H54 (cell line): ENCODE data around the gene IL1RL2.

ENCODE experiments used
- DNase-seq: peaks from one replicate; pipeline ENCODE4 v3.0.0; 2011; ENCODE audit warnings: low spot score, mixed read lengths; ENCODE audit not compliant: insufficient read length
- FAIRE-seq: peaks from 3 replicates; lab custom pipeline; 2011; peaks lifted over from hg19 to GRCh38; lab: Jason Lieb, UNC
- POLR2A ChIP-seq: IDR thresholded peaks from 2 replicates; pipeline ENCODE4 v1.6.1; 2011; ENCODE audit warnings: low read depth, mild to moderate bottlenecking, low read length

Gene IL1RL2

DNA sequence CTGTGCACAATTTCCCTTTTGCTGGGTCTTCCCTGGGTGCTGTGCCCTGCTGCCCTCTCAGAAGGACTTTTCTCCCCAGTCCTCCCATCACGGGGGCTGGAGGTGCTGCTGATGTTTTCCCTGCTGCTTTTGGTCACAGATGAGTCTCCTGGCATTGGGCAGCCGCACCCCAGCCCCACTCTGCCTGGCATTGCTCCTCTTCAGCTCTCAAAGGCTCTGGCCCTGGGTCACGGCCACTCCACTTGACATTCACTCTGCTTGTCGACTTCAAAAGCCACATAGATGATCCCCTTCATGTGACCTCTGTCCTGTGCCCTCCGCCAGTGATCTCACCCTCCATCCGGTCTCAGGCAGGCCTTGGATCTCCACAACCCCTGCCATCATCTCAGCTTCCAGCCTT lies 81.0 kb downstream of the IL1RL2 start:
- no peak for TF ChIP-seq POLR2A
- FAIRE-seq (no peak), DNase-seq (no peak)

DNA sequence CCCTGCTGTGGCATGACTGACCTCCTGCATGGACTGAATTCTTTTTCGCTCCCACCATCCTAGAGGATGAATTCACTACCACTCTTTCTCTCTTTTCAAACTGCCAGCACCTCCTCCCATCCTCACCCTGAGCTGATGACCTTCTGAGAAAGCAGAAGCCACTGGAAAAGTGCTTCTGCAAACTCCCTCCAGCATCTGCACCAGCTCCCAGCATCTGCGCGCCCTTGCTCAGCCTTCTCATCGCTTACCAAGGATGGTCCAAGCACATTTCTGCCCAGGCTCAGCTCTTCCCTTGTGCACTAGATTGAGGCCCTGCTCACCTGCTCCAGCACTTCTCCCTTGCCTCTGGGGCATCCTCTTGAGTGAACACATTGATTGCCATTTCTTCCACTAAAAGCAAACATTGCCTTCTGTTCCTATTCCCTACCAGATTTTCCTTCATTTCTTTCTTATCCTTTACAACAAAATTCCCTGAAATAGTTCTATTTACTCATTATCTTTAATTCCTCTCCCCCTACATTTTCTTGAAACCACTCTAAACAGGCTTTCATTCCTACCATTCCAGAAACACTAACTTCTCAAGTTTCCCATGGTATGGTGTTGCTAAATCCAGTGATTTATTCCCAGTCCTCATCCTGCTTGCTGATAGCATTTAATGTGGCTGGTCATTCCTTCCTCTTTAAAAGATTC lies 81.8 kb downstream of the IL1RL2 start:
- no peak for TF ChIP-seq POLR2A
- FAIRE-seq = no peak
- no peak for DNase-seq

DNA sequence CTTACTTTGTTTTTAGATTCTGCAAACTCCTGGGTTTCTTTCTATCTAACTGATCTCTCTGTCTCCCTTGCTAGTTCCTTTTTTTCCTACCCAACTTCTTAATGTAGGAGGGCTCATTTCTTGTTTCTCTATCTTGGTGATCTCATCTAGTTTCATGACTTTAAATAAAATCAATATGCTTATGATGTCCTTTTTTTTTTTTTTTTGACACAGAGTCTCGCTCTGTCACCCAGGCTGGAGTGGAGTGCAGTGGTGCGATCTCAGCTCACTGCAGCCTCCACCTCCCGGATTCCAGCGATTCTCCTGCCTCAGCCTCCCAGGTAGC lies 82.3 kb downstream of the IL1RL2 start:
- TF ChIP-seq POLR2A = no peak
- DNase-seq (no peak), FAIRE-seq (no peak)

DNA sequence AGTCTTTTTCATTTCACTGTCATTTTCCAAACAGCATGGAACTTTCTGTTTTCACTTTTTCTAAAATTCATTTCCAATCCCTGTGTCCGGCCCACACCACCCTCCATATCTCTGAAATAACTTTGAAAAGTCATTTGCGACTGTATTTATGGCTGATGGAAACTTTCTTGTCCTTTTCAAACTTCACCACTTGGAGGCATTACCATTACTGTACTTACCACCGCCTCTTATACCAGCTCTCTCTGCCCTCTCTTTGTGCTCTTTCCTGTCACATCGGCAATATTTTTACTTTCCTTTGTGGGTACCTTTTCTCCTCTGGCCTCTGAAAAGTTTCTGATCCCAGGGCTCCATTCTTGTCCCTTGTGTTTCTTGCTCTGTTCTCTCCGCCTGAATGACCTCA lies 85.0 kb downstream of the IL1RL2 start:
- FAIRE-seq (no peak), DNase-seq (no peak)
- TF ChIP-seq POLR2A = no peak

DNA sequence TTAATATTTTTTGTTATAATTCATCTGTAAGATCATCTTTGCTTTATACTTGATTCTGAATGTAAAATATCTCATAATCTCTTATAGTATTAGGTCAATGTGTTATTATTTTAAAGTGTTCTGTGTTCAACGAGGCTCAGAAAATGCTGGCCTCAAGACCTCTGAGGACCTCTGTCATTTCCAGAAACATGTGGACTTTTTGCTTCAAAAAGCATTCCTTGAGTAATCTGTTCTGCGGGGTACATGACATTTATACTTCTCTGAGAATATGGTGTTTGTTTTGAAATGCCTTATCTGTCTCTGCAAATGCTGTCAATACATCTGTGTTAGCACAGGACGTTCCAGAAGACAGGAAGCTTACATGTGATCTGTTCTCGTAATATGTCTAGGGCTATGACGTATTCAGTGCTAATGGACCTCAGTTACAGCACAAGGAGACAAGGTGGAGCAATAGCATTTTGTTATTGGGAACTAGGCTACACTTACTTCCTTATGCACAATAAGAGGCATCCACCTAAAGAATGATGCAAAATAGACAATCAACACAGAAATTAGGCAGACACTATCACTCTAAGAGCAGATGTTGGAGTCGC lies 86.9 kb downstream of the IL1RL2 start:
- TF ChIP-seq POLR2A = no peak
- FAIRE-seq = no peak
- DNase-seq = no peak

DNA sequence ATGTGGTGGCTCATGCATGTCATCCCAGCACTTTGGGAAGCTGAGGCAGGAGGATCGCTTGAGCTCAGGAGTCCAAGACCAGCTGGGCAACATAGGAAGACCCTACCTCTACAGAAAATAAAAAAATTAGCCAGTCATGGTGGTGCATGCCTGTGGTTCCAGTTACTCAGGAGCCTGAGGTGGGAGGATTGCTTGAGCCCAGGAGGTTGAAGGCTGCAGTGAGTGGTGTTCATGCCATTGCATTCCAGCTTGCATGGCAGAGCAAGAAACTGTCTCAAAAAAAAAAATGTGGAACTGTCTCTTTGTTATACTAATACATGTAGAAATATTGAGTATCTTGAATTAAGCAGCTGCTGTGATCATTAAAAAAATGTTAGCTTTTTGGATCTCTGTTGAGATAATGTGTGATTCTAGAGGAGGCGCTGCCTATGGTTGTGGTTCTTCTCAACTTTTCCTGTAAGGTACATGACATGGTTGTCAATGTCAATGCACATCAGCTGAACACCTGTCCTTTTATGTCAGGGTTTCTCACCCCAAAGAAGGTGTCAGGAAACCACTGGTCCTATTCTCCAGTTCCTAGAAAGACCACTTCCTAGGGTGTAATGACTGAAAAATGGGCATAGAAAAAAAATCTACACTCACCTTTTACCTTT lies 89.9 kb downstream of the IL1RL2 start:
- TF ChIP-seq POLR2A = no peak
- no peak for FAIRE-seq
- DNase-seq = no peak

DNA sequence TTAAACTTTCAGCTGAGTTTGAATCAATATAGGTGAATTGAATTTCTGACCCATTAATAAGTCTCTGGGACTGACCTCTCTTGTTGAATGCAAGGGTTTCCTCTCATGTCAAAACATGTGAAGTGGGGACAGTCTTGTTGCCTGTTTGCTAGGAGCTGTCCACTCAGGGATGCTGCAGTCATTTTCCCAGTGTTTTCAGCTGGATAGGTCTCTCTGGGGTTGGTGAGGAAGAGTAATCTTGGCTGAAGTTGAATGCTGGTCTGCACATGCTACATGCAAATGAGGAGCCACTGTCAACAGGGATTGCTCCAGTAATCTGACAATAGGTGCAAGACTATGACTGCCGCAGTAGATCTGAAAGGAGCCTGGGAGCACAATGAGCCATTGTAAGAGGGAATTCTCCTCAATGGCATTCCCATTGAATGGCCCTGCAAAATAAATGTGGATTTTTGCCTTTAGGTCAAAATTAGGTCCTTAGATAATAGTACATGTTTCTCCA lies 90.4 kb downstream of the IL1RL2 start:
- no peak for TF ChIP-seq POLR2A
- DNase-seq = no peak
- FAIRE-seq = no peak

DNA sequence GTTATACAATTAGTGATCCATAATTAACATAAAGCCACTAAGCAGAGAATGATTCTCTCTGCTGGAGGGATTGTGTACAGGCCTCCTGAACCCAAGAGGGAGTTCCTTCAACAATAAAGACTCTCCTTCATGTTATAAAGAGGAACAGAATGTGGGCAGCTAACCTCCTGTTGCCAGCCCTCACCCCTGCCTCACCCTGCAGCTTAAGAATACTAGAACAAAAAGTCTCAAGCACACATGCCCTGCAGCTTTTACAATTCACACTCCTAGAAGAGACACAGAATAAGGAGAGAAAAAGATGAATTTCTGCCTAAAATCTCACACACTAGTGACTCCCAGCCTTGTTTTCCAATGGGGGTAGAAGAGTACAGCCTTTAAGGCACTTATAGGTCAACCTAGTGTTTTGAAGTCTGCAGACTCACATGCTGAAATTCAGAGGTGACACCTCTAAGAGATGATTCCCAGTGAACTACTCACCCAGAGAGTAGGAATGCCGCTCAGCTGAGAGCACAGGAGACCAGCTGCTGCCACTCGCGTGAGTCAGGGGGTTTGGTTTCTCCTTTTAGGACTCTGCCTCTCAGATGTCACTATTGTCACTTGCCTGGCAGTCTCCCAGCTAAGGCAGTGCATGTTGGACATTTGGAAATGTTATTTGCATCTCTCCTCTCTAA lies 92.0 kb downstream of the IL1RL2 start:
- TF ChIP-seq POLR2A = no peak
- no peak for FAIRE-seq

DNA sequence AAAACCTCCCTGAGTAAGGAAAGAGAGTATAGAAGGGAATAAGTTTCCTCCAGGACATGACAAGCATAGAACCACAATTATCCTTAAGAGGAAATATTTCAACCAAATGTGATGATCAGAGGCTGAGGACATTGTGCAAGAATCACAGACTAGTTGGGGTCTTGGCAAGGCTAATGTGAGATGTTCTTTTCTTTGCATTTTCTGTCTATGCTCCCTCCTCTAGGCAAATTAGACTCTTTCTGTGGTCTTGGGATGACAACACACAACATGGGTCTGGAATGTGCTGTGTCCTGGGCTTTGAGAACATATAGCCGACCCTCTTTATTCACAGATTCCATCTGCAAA lies 92.5 kb downstream of the IL1RL2 start:
- FAIRE-seq (no peak), DNase-seq (no peak)
- no peak for TF ChIP-seq POLR2A

More for the DNA sequence above, 92.0 kb downstream of the IL1RL2 start:
- no peak for DNase-seq

DNA sequence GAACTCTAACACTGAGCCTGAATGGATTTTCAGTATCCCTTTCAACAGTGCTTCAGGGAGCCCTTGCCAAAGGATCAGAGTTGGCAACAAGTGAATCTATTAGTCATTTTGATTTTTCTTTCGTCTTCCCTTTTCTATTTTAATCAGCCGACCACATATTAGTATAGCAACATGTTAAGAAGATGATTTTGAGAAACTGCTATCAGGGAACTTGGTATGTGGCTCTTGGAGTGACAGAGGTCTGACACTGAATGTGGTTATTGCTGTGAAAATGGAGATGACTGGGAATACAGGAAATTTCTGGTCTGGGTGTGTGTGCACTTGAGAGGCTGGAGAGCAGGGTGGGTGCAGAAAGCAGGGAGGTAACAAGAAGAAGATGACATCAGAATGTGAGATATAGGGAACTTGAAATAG lies 95.9 kb downstream of the IL1RL2 start:
- TF ChIP-seq POLR2A = no peak
- FAIRE-seq = no peak
- no peak for DNase-seq

DNA sequence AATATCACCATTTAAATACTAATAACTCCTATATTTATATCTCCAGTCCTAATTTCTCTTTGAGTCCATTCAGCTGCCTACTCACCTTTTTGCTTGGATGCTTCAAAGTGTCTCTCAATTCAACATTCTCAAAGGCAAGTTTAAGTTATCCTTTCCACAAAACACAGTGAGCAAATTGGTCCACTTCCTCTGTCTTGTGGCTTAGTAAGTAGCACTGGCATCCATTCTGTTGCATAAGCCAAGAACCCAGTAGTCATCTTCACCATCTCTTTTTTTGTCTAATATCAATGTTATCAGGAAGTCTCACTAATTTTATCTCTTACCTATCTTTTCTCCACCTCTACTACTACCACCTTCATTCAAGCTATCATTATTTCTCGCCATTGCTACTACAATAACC lies 97.2 kb downstream of the IL1RL2 start:
- DNase-seq (no peak), FAIRE-seq (no peak)

DNA sequence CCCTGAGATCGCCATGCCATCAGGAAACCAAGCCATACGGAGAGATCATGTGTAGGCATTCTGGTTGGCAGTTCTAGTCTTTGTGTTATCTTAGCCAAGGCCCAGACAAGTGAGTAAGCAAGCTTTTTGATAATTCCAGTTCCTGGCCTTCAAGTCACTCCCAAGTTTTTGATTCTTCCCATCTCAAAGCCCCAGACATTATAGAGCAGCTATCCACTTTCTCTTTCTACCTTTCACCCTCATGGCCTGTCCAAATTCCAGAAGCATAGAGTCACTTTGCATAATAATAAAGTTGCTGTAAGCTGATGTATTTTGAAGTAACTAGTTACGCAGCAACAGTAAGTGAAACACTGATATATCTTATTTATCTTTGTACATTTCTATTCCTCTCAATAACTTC lies 97.8 kb downstream of the IL1RL2 start:
- FAIRE-seq = no peak

More for the DNA sequence above, 97.2 kb downstream of the IL1RL2 start:
- TF ChIP-seq POLR2A = no peak

DNA sequence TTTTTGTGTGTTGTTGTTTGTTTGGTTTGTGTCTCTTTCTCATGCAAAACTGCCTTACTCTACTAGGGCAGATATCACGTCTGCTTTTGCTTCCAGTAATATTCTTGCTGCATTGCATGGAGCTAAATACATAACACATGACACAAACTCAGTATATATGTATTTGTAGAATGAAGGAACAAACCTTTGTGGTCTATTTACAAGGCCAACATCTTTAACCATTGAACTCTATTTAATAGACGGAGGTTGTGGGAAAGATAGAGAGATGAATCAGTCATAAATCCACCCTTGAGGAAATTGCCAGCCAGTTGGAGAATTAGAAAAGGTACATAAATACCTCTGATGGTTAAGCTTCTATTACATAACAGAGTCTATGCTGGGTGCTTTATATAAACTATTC lies 98.5 kb downstream of the IL1RL2 start:
- no peak for TF ChIP-seq POLR2A
- no peak for DNase-seq
- no peak for FAIRE-seq

More for the DNA sequence above, 97.8 kb downstream of the IL1RL2 start:
- TF ChIP-seq POLR2A = no peak
- no peak for DNase-seq

DNA sequence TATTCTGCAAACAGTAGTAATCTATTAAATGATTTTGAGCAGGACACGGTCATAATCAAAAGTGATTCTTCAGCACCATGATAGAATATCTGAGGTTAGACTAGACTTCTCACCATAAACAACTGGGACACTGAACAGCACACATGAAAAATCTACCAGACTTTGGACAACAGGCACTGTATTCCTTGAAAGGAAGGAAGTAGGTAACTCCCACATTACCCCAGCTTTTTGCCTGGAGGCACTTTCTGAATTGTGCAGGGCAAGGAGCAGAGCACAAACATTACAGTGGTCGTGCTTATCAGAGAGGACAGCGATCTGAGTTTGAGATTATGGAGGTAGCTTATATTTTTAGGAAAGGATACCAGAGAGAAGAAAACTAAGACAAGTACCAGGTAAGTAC lies 99.2 kb downstream of the IL1RL2 start:
- no peak for TF ChIP-seq POLR2A
- FAIRE-seq = no peak

More for the DNA sequence above, 99.2 kb downstream of the IL1RL2 start:
- no peak for DNase-seq
